CD4-positive, alpha-beta T cell treated with Interleukin-15 for 4 hours (primary cell): ENCODE data around the gene PCP4L1.
"Not testable (repeated sequence)": the region's sequence is repeated elsewhere in the genome, so short reads cannot be mapped to it uniquely, and the experiment has no call there.

ENCODE experiments used
- DNase-seq: peaks from one replicate; pipeline ENCODE4 v3.0.0-alpha.2; 2020; ENCODE audit warnings: low spot score

Gene PCP4L1

DNA sequence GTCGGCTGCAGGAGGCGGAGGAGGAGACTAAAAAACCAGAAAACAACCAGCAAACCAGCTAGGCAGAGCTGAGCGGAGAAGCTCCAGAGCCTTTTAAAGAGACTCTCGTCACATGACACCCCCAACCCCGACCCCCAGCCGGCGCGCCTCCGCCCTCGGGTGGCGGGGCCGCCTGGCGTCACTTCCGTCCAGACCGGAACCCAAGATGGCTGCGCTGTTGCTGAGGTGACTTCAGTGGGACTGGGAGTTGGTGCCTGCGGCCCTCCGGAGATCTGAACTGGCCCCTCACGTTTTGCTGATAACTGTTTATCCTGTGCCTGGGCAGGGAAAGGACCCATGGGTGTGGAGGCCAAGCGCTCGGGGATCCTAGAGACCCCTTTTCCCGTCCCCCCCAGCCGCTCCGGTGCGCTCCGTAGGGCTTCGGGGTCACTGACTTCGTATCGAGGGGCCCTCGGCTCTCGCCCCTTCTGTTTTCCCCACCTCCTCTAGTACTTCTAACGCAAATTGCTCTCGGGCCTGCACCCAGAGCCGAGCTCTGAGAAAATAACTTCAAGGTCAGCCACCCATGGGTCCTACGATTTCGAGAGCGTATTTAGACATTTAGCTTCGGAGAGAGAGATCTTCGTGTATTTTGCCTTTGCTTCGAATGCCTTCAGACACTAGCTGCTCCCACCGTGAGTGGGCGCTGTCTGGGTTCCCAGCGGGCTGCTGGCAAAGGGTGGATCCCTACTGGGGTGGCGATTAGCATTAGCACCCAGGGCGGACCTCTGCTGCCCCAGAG is 55.8 kb downstream of the PCP4L1 start, which contains the start of gene SDHC:
Gene SDHC, plus strand, starts transcription at position 181 of the 781 bp plus-strand sequence. Its CDS starts 25 bp downstream, at position 206.
- DNase-seq, result peak; percentile 89

DNA sequence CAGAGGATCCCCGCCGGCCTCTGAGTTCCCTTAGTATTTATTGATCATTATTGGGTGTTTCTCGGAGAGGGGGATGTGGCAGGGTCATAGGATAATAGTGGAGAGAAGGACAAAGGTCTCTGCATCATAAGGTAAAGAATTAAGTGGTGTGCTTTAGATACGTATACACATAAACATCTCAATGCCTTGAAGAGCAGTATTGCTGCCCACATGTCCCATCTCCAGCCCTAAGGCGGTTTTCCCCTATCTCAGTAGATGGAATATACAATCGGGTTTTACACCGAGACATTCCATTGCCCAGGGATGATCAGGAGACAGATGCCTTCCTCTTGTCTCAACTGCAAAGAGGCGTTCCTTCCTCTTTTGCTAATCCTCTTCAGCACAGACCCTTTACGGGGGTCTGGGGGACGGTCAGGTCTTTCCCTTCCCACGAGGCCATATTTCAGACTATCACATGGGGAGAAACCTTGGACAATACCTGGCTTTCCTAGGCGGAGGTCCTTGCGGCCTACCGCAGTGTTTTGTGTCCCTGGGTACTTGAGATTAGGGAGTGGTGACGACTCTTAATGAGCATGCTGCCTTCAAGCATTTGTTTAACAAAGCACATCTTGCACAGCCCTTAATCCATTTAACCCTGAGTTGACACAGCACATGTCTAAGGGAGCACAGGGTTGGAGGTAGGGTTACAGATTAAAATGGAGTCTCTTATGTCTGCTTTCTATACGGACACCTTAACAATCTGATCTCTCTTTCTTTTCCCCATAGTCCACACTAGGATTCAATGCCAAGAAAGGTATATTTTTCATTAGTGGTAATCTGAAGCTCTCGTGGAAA is 57.5 kb downstream of the PCP4L1 start:
- not testable (repeated sequence) for DNase-seq

DNA sequence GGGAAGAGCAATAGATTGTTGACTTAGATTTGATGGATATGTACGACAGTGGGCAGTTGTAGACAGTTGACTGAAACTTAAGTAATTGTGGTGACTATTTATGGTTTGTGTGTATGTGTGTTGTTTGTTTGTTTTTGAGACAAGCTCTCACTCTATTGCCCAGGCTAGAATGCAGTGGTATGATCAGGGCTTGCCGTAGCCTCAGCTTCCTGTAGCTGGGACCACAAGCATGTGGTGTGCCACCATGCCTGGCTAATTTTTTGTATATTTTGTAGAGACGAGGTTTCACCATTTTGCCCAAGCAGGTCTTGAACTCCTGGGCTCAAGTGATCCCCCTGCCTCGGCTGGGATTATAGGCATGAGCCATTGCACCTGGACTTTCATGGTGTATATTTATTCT is 65.5 kb downstream of the PCP4L1 start:
- peak; percentile 9 for DNase-seq

DNA sequence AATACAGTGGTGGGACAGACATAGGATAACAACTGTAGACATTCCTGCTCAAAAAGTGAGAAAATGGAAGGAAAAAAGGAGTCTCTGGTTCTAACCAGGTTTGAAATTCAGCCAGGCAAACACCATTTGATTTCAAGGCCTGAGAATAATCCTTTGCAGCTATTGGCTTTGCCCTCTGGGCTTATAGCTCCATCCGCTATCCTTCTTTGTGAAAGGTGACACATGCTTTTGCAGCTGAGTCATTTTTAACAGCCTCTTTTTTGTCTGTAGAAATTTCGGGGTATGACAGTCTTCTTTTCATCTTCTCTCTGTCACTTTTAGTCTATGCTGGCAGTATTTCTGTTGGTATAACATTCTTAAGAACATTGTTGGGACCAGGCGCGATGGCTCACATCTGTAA is 71.8 kb downstream of the PCP4L1 start:
- no peak for DNase-seq

DNA sequence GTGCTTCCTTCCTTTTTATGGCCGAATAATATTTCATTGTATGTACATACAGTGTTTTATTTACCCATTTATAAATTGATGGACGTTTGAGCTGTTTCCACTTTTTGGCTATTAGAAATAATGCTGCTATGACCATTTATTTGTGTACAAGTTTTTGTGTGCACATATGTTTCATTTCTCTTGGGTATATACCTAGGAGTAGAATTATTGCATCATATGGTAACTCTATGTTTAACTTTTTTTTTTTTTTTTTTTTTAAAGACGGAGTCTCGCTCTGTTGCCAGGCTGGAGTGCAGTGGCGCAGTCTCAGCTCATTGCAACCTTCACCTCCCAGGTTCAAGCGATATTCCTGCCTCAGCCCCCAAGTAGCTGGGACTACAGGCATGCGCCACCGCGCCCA is 74.6 kb downstream of the PCP4L1 start:
- DNase-seq, result no peak
